ENCODE data around the gene ABCA8. TPM values are rescaled to one million over a fixed set of nuclear protein-coding genes. Genes with fewer than 3 reads are reported as not detected.

The ABCA8 gene
- total and polyA plus RNA-seq, 10 of the 15 experiments (the other 5 are each of a cell fraction or from before 2014, with no cell fraction given) = 0.05 to 0.15 TPM; not detected in 8

GRCh38 chr17:68870976-68871375 is 84.2 kb downstream of the ABCA8 start:
- no peak for ATAC-seq
- CTCF ChIA-PET = no interaction called here
- SMC1A ChIA-PET (ENCODE audit: uncharacterized antibody, unreplicated experiment) = no interaction called here

More at GRCh38 chr17:68870976-68871375, 84.2 kb downstream of the ABCA8 start:
- no peaks in the 10 kb centered on the region for H3K79me2 ChIP-seq (ENCODE audit: control insufficient read depth, insufficient read depth, low read length)
- FAIRE-seq (no peak), DNase-seq (ENCODE audit: low read depth, low spot score) (no peak)
- no peaks in the 10 kb centered on the region for H3K9me3 ChIP-seq (replicated peaks; ENCODE audit: control insufficient read depth, insufficient read depth, low read length)
- H3K27ac ChIP-seq (ENCODE audit: control insufficient read depth, insufficient read depth) = no peak overlapping the region
- TF ChIP-seq MTA3 (IDR thresholded peaks at IDR 0.05; ENCODE audit: borderline replicate concordance, low read length) = no peak
- no peak for TF ChIP-seq NR2C1 (IDR thresholded peaks at IDR 0.05)
- TF ChIP-seq DPF2 (IDR thresholded peaks at IDR 0.05) = no peak
- no peak for TF ChIP-seq CBFB (IDR thresholded peaks at IDR 0.05; ENCODE audit: low read depth)
- TF ChIP-seq, protein P1, sequence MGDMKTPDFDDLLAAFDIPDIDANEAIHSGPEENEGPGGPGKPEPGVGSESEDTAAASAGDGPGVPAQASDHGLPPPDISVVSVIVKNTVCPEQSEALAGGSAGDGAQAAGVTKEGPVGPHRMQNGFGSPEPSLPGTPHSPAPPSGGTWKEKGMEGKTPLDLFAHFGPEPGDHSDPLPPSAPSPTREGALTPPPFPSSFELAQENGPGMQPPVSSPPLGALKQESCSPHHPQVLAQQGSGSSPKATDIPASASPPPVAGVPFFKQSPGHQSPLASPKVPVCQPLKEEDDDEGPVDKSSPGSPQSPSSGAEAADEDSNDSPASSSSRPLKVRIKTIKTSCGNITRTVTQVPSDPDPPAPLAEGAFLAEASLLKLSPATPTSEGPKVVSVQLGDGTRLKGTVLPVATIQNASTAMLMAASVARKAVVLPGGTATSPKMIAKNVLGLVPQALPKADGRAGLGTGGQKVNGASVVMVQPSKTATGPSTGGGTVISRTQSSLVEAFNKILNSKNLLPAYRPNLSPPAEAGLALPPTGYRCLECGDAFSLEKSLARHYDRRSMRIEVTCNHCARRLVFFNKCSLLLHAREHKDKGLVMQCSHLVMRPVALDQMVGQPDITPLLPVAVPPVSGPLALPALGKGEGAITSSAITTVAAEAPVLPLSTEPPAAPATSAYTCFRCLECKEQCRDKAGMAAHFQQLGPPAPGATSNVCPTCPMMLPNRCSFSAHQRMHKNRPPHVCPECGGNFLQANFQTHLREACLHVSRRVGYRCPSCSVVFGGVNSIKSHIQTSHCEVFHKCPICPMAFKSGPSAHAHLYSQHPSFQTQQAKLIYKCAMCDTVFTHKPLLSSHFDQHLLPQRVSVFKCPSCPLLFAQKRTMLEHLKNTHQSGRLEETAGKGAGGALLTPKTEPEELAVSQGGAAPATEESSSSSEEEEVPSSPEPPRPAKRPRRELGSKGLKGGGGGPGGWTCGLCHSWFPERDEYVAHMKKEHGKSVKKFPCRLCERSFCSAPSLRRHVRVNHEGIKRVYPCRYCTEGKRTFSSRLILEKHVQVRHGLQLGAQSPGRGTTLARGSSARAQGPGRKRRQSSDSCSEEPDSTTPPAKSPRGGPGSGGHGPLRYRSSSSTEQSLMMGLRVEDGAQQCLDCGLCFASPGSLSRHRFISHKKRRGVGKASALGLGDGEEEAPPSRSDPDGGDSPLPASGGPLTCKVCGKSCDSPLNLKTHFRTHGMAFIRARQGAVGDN (IDR thresholded peaks at IDR 0.05) = no peak
- TF ChIP-seq, protein P2, sequence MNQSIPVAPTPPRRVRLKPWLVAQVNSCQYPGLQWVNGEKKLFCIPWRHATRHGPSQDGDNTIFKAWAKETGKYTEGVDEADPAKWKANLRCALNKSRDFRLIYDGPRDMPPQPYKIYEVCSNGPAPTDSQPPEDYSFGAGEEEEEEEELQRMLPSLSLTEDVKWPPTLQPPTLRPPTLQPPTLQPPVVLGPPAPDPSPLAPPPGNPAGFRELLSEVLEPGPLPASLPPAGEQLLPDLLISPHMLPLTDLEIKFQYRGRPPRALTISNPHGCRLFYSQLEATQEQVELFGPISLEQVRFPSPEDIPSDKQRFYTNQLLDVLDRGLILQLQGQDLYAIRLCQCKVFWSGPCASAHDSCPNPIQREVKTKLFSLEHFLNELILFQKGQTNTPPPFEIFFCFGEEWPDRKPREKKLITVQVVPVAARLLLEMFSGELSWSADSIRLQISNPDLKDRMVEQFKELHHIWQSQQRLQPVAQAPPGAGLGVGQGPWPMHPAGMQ (IDR thresholded peaks at IDR 0.05; ENCODE audit: borderline replicate concordance) = no peak
- TF ChIP-seq NFXL1 (IDR thresholded peaks at IDR 0.05; ENCODE audit: borderline replicate concordance) = no peak
- no peak for TF ChIP-seq TCF12 (IDR thresholded peaks at IDR 0.05; ENCODE audit: low read depth, low read length)
- TF ChIP-seq, protein P3, sequence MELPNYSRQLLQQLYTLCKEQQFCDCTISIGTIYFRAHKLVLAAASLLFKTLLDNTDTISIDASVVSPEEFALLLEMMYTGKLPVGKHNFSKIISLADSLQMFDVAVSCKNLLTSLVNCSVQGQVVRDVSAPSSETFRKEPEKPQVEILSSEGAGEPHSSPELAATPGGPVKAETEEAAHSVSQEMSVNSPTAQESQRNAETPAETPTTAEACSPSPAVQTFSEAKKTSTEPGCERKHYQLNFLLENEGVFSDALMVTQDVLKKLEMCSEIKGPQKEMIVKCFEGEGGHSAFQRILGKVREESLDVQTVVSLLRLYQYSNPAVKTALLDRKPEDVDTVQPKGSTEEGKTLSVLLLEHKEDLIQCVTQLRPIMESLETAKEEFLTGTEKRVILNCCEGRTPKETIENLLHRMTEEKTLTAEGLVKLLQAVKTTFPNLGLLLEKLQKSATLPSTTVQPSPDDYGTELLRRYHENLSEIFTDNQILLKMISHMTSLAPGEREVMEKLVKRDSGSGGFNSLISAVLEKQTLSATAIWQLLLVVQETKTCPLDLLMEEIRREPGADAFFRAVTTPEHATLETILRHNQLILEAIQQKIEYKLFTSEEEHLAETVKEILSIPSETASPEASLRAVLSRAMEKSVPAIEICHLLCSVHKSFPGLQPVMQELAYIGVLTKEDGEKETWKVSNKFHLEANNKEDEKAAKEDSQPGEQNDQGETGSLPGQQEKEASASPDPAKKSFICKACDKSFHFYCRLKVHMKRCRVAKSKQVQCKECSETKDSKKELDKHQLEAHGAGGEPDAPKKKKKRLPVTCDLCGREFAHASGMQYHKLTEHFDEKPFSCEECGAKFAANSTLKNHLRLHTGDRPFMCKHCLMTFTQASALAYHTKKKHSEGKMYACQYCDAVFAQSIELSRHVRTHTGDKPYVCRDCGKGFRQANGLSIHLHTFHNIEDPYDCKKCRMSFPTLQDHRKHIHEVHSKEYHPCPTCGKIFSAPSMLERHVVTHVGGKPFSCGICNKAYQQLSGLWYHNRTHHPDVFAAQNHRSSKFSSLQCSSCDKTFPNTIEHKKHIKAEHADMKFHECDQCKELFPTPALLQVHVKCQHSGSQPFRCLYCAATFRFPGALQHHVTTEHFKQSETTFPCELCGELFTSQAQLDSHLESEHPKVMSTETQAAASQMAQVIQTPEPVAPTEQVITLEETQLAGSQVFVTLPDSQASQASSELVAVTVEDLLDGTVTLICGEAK (IDR thresholded peaks at IDR 0.05; ENCODE audit: borderline replicate concordance) = no peak
- no peak for TF ChIP-seq ATF7 (IDR thresholded peaks at IDR 0.05; ENCODE audit: low read depth)
- no peak for TF ChIP-seq HCFC1 (IDR thresholded peaks at IDR 0.05; ENCODE audit: low read length)
- TF ChIP-seq POU2F2 (IDR thresholded peaks at IDR 0.05; ENCODE audit: borderline replicate concordance, low read depth, low read length) = no peak
- no TSS peak for BruUV-seq (replicated peaks)
- intact Hi-C loops (cut with micrococcal nuclease; ENCODE audit: unreplicated experiment) (no loop called here), in situ Hi-C loops (cut with MboI) (no loop called here)
- no peak overlapping the region for H3K9ac ChIP-seq (ENCODE audit: control insufficient read depth, insufficient read depth, low read length)
- no peak overlapping the region for H2AFZ ChIP-seq (ENCODE audit: control insufficient read depth, low read depth, low read length)
- POLR2A ChIA-PET = no interaction called here
- no peaks in the 10 kb centered on the region for H3K4me1 ChIP-seq (ENCODE audit: control insufficient read depth, insufficient read depth, low read length)
- no peak overlapping the region for H3K4me2 ChIP-seq (ENCODE audit: control insufficient read depth, insufficient read depth)
- H3K4me3 ChIP-seq = no peak overlapping the region
- WGBS (ENCODE audit: insufficient coverage, insufficient replicate concordance, low lambda C conversion rate, missing lambda C conversion rate) = 0% methylated on average over 1 of the region's 1 CpG
- no peaks in the 10 kb centered on the region for H3K36me3 ChIP-seq (ENCODE audit: control insufficient read depth in 2 of 2, insufficient read depth in 2 of 2, low read length in 1 of 2)
- H4K20me1 ChIP-seq (ENCODE audit: control insufficient read depth, insufficient read depth) = no peaks in the 10 kb centered on the region
- no peaks in the 10 kb centered on the region for H3K27me3 ChIP-seq (replicated peaks in 1 of 2; ENCODE audit: control insufficient read depth in 2 of 2, insufficient read depth in 2 of 2, low read length in 1 of 2)
- RAD21 ChIA-PET (ENCODE audit: unreplicated experiment) = no interaction called here

All from GM12878 (cell line).